Stomach smooth muscle (tissue), 2 donors: ENCODE measurements around the gene ANKRD12.
"Not testable (repeated sequence)": the region's sequence is repeated elsewhere in the genome, so short reads cannot be mapped to it uniquely, and the experiment has no call there.

Experiments
- H3K27ac ChIP-seq: one replicate; pipeline ENCODE4 v1.7.0; 2013; ENCODE audit warnings: mild to moderate bottlenecking, low read length, inconsistent platforms
- H3K27me3 ChIP-seq, 2 donors: one replicate each; pipeline ENCODE4 v1.7.0; 2013; ENCODE audit warnings: low read length in 2 of 2; ENCODE audit not compliant: insufficient read depth in 2 of 2, control insufficient read depth in 1 of 2
- H3K36me3 ChIP-seq, 2 donors: one replicate each; pipeline ENCODE4 v1.7.0; 2013; ENCODE audit warnings: low read length in 2 of 2; ENCODE audit not compliant: control insufficient read depth in 2 of 2, insufficient read depth in 2 of 2
- H3K4me1 ChIP-seq: one replicate; pipeline ENCODE4 v1.7.0; 2013; ENCODE audit warnings: low read length; ENCODE audit not compliant: control insufficient read depth, insufficient read depth
- H3K4me3 ChIP-seq, 2 donors: one replicate each; pipeline ENCODE4 v1.7.0; 2013; ENCODE audit warnings: low read length in 2 of 2
- H3K9ac ChIP-seq, 2 donors: one replicate each; pipeline ENCODE4 v1.7.0; 2013; ENCODE audit warnings: low read length in 2 of 2, mild to moderate bottlenecking in 1 of 2
- H3K9me3 ChIP-seq, 2 donors: one replicate each; pipeline ENCODE4 v1.7.0; 2013; ENCODE audit warnings: low read length in 2 of 2; ENCODE audit not compliant: control insufficient read depth in 2 of 2
- donor health status: healthy.
- donor health status: Pancreatic carcinoma.

The ANKRD12 gene

GRCh38 chr18:9169515-9169914 is 32.9 kb downstream of the ANKRD12 start:
- not testable (repeated sequence) for H3K27me3 ChIP-seq, H3K9ac ChIP-seq, H3K27ac ChIP-seq, H3K4me3 ChIP-seq, H3K36me3 ChIP-seq, H3K4me1 ChIP-seq, H3K9me3 ChIP-seq

GRCh38 chr18:9171919-9172318 is 35.3 kb downstream of the ANKRD12 start:
- not testable (repeated sequence) for H3K9ac ChIP-seq, H3K27me3 ChIP-seq, H3K27ac ChIP-seq, H3K4me1 ChIP-seq, H3K9me3 ChIP-seq, H3K36me3 ChIP-seq, H3K4me3 ChIP-seq

- Histone ChIP-seq H3K36me3 (no peaks in the 10 kb centered on the region), H3K4me1 (peaks cover 7% of the 10 kb centered on the region), H3K4me3 (no peak overlapping the region), H3K9ac (no peak overlapping the region), H3K27me3 (no peaks in the 10 kb centered on the region), H3K9me3 (no peaks in the 10 kb centered on the region), H3K27ac (no peak overlapping the region)
These were observed 36.0 kb downstream of the ANKRD12 start for GRCh38 chr18:9172506-9173127.

- no peaks in the 10 kb centered on the region for H3K9me3 ChIP-seq
- H3K4me1 ChIP-seq: peaks cover 7% of the 10 kb centered on the region
- no peak overlapping the region for H3K4me3 ChIP-seq
- no peak overlapping the region for H3K9ac ChIP-seq
- no peaks in the 10 kb centered on the region for H3K36me3 ChIP-seq
- no peaks in the 10 kb centered on the region for H3K27me3 ChIP-seq
- H3K27ac ChIP-seq: no peak overlapping the region
These were observed 37.2 kb downstream of the ANKRD12 start for GRCh38 chr18:9173770-9174233.

GRCh38 chr18:9174302-9174701 is 37.7 kb downstream of the ANKRD12 start:
- H3K27me3 ChIP-seq: no peaks in the 10 kb centered on the region
- H3K27ac ChIP-seq: no peak overlapping the region
- no peak overlapping the region for H3K4me3 ChIP-seq
- H3K36me3 ChIP-seq: no peaks in the 10 kb centered on the region
- H3K9me3 ChIP-seq: no peaks in the 10 kb centered on the region
- H3K9ac ChIP-seq: no peak overlapping the region
- peaks cover 7% of the 10 kb centered on the region for H3K4me1 ChIP-seq

- Histone ChIP-seq H3K4me3 (no peak overlapping the region), H3K27ac (no peak overlapping the region), H3K27me3 (no peaks in the 10 kb centered on the region), H3K36me3 (no peaks in the 10 kb centered on the region), H3K9ac (no peak overlapping the region), H3K4me1 (peaks cover 7% of the 10 kb centered on the region), H3K9me3 (no peaks in the 10 kb centered on the region)
These were observed 38.5 kb downstream of the ANKRD12 start for GRCh38 chr18:9175115-9175514.

- Histone ChIP-seq H3K4me3 (no peak overlapping the region), H3K4me1 (peaks cover 7% of the 10 kb centered on the region), H3K27me3 (no peaks in the 10 kb centered on the region), H3K27ac (no peak overlapping the region), H3K36me3 (no peaks in the 10 kb centered on the region), H3K9me3 (no peaks in the 10 kb centered on the region), H3K9ac (no peak overlapping the region)
These were observed 40.5 kb downstream of the ANKRD12 start for GRCh38 chr18:9177031-9177430.

- Histone ChIP-seq H3K4me1 (peaks cover 7% of the 10 kb centered on the region), H3K36me3 (no peaks in the 10 kb centered on the region), H3K27me3 (no peaks in the 10 kb centered on the region), H3K4me3 (no peak overlapping the region), H3K9ac (no peak overlapping the region), H3K9me3 (no peaks in the 10 kb centered on the region), H3K27ac (no peak overlapping the region)
These were observed 40.9 kb downstream of the ANKRD12 start for GRCh38 chr18:9177466-9177865.

GRCh38 chr18:9178557-9178956 is 42.0 kb downstream of the ANKRD12 start:
- Histone ChIP-seq H3K9me3 (no peaks in the 10 kb centered on the region), H3K4me3 (no peak overlapping the region), H3K27ac (no peak overlapping the region), H3K9ac (no peak overlapping the region), H3K4me1 (peaks cover 4% of the 10 kb centered on the region), H3K36me3 (peaks cover 0 to 6% of the 10 kb centered on the region in 2 donors), H3K27me3 (no peaks in the 10 kb centered on the region)

GRCh38 chr18:9181275-9181674 is 44.7 kb downstream of the ANKRD12 start:
- Histone ChIP-seq H3K27me3 (no peaks in the 10 kb centered on the region), H3K4me1 (peaks cover 2% of the 10 kb centered on the region), H3K9ac (no peak overlapping the region), H3K27ac (no peak overlapping the region), H3K36me3 (peaks cover 0 to 6% of the 10 kb centered on the region in 2 donors), H3K9me3 (no peaks in the 10 kb centered on the region), H3K4me3 (no peak overlapping the region)

GRCh38 chr18:9182852-9183399 is 46.3 kb downstream of the ANKRD12 start:
- Histone ChIP-seq H3K9me3 (no peaks in the 10 kb centered on the region), H3K27me3 (no peaks in the 10 kb centered on the region), H3K4me1 (no peaks in the 10 kb centered on the region), H3K36me3 (peaks cover 0 to 6% of the 10 kb centered on the region in 2 donors), H3K4me3 (no peak overlapping the region), H3K9ac (no peak overlapping the region), H3K27ac (no peak overlapping the region)
